Hindlimb muscle (tissue), 1 donor: ENCODE results near the gene DHX16. TPM values are rescaled to one million over a fixed set of nuclear protein-coding genes. Genes with fewer than 3 reads are reported as not detected.

Source experiments
- polyA plus RNA-seq: library from polyadenylated mRNA; unstranded; fragments of 120-200 nt; gene quantifications from one replicate; pipeline ENCODE4 v1.2.1, GENCODE V29; 2013; ENCODE audit not compliant: insufficient read length

Gene DHX16
- polyA plus RNA-seq, 1 donor: 27.7 TPM

Other genes starting within 250 kb of the DHX16 start
- 86.9 TPM for gene HLA-E, start 183.5 kb downstream of the DHX16 start, polyA plus RNA-seq
- 57.1 TPM for gene GNL1, start 116.5 kb downstream of the DHX16 start, polyA plus RNA-seq
- gene PRR3, start 115.7 kb downstream of the DHX16 start, polyA plus RNA-seq: 22.3 TPM
- gene ABCF1, start 101.6 kb downstream of the DHX16 start, polyA plus RNA-seq: 54.8 TPM
- 37.0 TPM for gene PPP1R10, start 55.8 kb downstream of the DHX16 start, polyA plus RNA-seq
- gene MRPS18B, start 55.2 kb downstream of the DHX16 start, polyA plus RNA-seq: 59.6 TPM
- 21.3 TPM for gene ATAT1, start 46.1 kb downstream of the DHX16 start, polyA plus RNA-seq
- 15.5 TPM for gene C6orf136, start 25.9 kb downstream of the DHX16 start, polyA plus RNA-seq
- gene PPP1R18, start 13.6 kb upstream of the DHX16 start, polyA plus RNA-seq: 41.8 TPM
- 41.9 TPM for gene NRM, start 18.0 kb upstream of the DHX16 start, polyA plus RNA-seq
- gene MDC1, start 44.3 kb upstream of the DHX16 start, polyA plus RNA-seq: 27.0 TPM
- 777 TPM for gene TUBB, start 47.3 kb upstream of the DHX16 start, polyA plus RNA-seq
- gene FLOT1, start 69.7 kb upstream of the DHX16 start, polyA plus RNA-seq: 120 TPM
- 13.0 TPM for gene IER3, start 71.5 kb upstream of the DHX16 start, polyA plus RNA-seq
- 86.4 TPM for gene DDR1, start 211.5 kb upstream of the DHX16 start, polyA plus RNA-seq
- 19.9 TPM for gene GTF2H4, start 235.2 kb upstream of the DHX16 start, polyA plus RNA-seq
- 37.2 TPM for gene VARS2, start 241.2 kb upstream of the DHX16 start, polyA plus RNA-seq